HEK293 (cell line): ENCODE results near the gene LANCL2.

Experiments used
- CTCF ChIA-PET: fragments of 350-600 bp; formaldehyde crosslinking; extraction: SDS; loops from one replicate; lab custom pipeline; 2021; ENCODE audit warnings: antibody characterized with exemption; lab: Yijun Ruan, JAX
- POLR2A ChIA-PET: fragments of 300-600 bp; formaldehyde crosslinking; extraction: SDS; loops from one replicate; lab custom pipeline; 2020; ENCODE audit warnings: antibody characterized with exemption, inconsistent platforms; lab: Yijun Ruan, JAX
- H3K27ac ChIP-seq: fragments of 200-500 bp; sonication (Bioruptor generic); 2 replicates; pipeline ENCODE4 v1.5.1; 2014; ENCODE audit warnings: low read depth, low read length, control low read depth, inconsistent platforms; ENCODE audit errors: extremely low read depth
- H3K36me3 ChIP-seq, 2 experiments: fragments of 200-500 bp in 1 of 2; sonication (Bioruptor generic) in 1 of 2; 1 replicate in 1 of 2; 2 replicates in 1 of 2; pipeline ENCODE4 v1.5.1; 2014 to 2017; ENCODE audit warnings: inconsistent platforms in 2 of 2, low read length in 2 of 2; ENCODE audit not compliant: control insufficient read depth in 2 of 2, insufficient read depth in 1 of 2
- H3K4me1 ChIP-seq: fragments of 200-500 bp; sonication (Bioruptor generic); 2 replicates; pipeline ENCODE4 v1.5.1; 2014; ENCODE audit warnings: mild to moderate bottlenecking, low read length, inconsistent platforms; ENCODE audit not compliant: control insufficient read depth, insufficient read depth
- H3K4me3 ChIP-seq: 2 replicates; pipeline ENCODE4 v1.5.1; 2011; ENCODE audit warnings: low read depth, mild to moderate bottlenecking, control low read depth, low read length, moderate library complexity
- H3K9me3 ChIP-seq: fragments of 200-500 bp; sonication (Bioruptor generic); 2 replicates; pipeline ENCODE4 v1.5.1; 2014; ENCODE audit warnings: low read depth, low read length, inconsistent platforms; ENCODE audit not compliant: control insufficient read depth, insufficient read depth
- BCL11B ChIP-seq: fragments of 450-650 bp; formaldehyde crosslinking; IDR thresholded peaks from 2 replicates; pipeline ENCODE4 v1.5.1; 2016; ENCODE audit warnings: low read depth, missing biosample characterization, missing genetic modification characterization
- HOXC10 ChIP-seq: sonication (generic); formaldehyde crosslinking; IDR thresholded peaks from 2 replicates; pipeline ENCODE4 v1.8.1; 2023; ENCODE audit warnings: mild to moderate bottlenecking, missing genetic modification reagents
- OVOL3 ChIP-seq: fragments of 450-650 bp; formaldehyde crosslinking; IDR thresholded peaks from 2 replicates; pipeline ENCODE4 v1.5.1; 2016; ENCODE audit warnings: missing biosample characterization, missing genetic modification characterization
- PRDM1 ChIP-seq: fragments of 450-650 bp; formaldehyde crosslinking; IDR thresholded peaks from 2 replicates; pipeline ENCODE4; 2016; ENCODE audit warnings: missing biosample characterization, missing genetic modification characterization
- SP3 ChIP-seq: fragments of 450-650 bp; formaldehyde crosslinking; IDR thresholded peaks from 2 replicates; pipeline ENCODE4 v1.5.1; 2016; ENCODE audit warnings: missing biosample characterization, missing genetic modification characterization
- ZNF292 ChIP-seq: fragments of 450-650 bp; formaldehyde crosslinking; IDR thresholded peaks from 2 replicates; pipeline ENCODE4 v1.5.1; 2016; ENCODE audit warnings: low read depth, missing biosample characterization, missing genetic modification characterization, borderline replicate concordance
- ZNF37A ChIP-seq: fragments of 450-650 bp; IDR thresholded peaks from 2 replicates; pipeline ENCODE4 v1.5.1; 2018; ENCODE audit warnings: missing biosample characterization, missing genetic modification characterization
- ZNF391 ChIP-seq: fragments of 450-650 bp; formaldehyde crosslinking; IDR thresholded peaks from 2 replicates; pipeline ENCODE4 v1.5.1; 2016; ENCODE audit warnings: low read depth, missing biosample characterization, missing genetic modification characterization, borderline replicate concordance
- ZNF404 ChIP-seq: fragments of 450-650 bp; formaldehyde crosslinking; IDR thresholded peaks from 2 replicates; pipeline ENCODE4 v1.5.1; 2017; ENCODE audit warnings: missing biosample characterization, missing genetic modification characterization
- ZNF600 ChIP-seq: fragments of 450-650 bp; formaldehyde crosslinking; IDR thresholded peaks from 2 replicates; pipeline ENCODE4 v1.5.1; 2016; ENCODE audit warnings: missing biosample characterization, missing genetic modification characterization
- ZNF777 ChIP-seq: fragments of 450-650 bp; formaldehyde crosslinking; IDR thresholded peaks from 2 replicates; pipeline ENCODE4 v1.5.1; 2017; ENCODE audit warnings: missing biosample characterization, missing genetic modification characterization, borderline replicate concordance
- ZNF837 ChIP-seq: fragments of 450-650 bp; formaldehyde crosslinking; IDR thresholded peaks from 2 replicates; pipeline ENCODE4 v1.5.1; 2016; ENCODE audit warnings: missing biosample characterization, missing genetic modification characterization
- TF ChIP-seq, protein P1 (sequence below): fragments of 450-650 bp; IDR thresholded peaks from 2 replicates; pipeline ENCODE4 v1.5.1; 2018; ENCODE audit warnings: missing biosample characterization, mild to moderate bottlenecking, missing genetic modification characterization
- TF ChIP-seq, protein P2 (sequence below): IDR thresholded peaks from 2 replicates; pipeline ENCODE4 v1.6.1; 2011; ENCODE audit warnings: mild to moderate bottlenecking, low read depth, low read length, borderline replicate concordance
- TF ChIP-seq, protein P3 (sequence below): fragments of 450-650 bp; formaldehyde crosslinking; IDR thresholded peaks from 2 replicates; pipeline ENCODE4 v1.5.1; 2016; ENCODE audit warnings: missing biosample characterization, missing genetic modification characterization, borderline replicate concordance

Gene LANCL2

DNA sequence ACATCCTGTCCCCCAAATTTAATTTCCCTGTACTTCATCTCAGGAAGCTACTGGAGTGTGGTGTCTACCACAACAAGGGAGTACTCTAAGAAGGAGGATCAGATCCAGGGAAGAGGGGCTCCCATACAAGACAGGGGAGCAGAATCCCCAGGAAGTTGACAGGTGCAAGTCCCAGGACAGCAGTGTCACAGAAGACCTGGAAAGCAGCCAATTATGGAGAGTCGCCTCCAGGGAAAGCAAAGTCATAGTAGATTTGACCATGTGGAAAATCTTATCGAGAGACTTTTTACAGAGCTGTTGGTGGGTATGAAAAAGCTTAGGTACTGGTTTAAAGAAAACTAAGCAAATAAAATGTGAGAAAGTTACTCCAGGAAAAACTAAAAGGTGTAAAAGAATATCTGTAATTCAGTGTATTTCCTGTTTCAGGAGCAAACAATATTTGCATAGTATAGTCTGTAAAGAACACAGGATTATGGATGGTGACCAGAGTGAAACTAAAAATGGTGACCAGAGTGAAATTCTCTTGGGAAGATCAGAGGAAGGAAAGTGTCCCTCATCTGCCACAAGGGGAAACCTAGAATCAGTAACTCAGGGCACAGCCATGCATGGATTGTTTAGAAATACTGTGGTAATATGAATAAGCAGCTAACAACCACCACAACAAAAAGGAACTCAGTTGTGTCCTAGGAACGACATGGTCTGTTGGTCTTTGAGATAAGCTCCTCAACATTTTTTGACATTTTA, 44.5 kb downstream of the LANCL2 start (continued):
- TF ChIP-seq PRDM1 (tag by site-specific recombination) = no peak

DNA sequence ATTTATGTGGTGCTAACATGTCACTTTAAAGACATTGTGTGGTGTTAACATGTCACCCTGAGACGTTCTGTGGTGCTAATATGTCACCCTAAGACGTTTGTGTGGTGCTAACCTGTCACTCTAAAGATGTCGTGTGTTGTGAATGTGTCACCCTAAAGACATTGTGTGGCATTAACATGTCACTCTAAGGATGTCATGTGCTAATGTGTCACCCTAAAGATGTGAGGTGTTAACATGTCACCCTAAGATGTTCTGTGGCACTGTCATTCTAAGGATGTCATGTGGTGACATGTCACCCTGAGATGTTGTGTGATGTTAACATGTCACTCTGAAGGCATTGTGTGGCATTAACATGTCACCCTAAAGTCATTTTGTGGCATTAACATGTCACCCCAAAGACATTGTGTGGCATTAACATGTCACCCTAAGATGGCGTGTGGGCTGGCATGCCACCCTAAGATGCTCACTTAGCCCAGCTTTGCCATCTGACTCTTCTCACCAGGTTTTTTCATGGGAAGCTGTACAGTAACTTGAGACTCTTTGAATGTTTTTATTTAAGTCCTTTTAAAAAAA, 45.6 kb downstream of the LANCL2 start:
- Histone ChIP-seq H3K4me1 (no peaks in the 10 kb centered on the region), H3K36me3 (no peaks in the 10 kb centered on the region; a peak in 1 of 3 replicates), H3K4me3 (no peak overlapping the region), H3K9me3 (no peaks in the 10 kb centered on the region), H3K27ac (no peak overlapping the region)
- CTCF ChIA-PET = interaction anchor here (1.3 kb wide), 1 partner anchor 11 kb away, joined by 3 read pairs; no protein-coding TSS in a partner anchor
- POLR2A ChIA-PET = no interaction called here
- TF ChIP-seq, protein P1, sequence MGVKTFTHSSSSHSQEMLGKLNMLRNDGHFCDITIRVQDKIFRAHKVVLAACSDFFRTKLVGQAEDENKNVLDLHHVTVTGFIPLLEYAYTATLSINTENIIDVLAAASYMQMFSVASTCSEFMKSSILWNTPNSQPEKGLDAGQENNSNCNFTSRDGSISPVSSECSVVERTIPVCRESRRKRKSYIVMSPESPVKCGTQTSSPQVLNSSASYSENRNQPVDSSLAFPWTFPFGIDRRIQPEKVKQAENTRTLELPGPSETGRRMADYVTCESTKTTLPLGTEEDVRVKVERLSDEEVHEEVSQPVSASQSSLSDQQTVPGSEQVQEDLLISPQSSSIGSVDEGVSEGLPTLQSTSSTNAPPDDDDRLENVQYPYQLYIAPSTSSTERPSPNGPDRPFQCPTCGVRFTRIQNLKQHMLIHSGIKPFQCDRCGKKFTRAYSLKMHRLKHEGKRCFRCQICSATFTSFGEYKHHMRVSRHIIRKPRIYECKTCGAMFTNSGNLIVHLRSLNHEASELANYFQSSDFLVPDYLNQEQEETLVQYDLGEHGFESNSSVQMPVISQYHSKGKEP (tag by site-specific recombination) = no peak
- no peak for TF ChIP-seq ZNF292
- no peak for TF ChIP-seq ZNF404 (tag by site-specific recombination)
- TF ChIP-seq ZNF600 = no peak
- no peak for TF ChIP-seq HOXC10 (CRISPR knock-in tag)

DNA sequence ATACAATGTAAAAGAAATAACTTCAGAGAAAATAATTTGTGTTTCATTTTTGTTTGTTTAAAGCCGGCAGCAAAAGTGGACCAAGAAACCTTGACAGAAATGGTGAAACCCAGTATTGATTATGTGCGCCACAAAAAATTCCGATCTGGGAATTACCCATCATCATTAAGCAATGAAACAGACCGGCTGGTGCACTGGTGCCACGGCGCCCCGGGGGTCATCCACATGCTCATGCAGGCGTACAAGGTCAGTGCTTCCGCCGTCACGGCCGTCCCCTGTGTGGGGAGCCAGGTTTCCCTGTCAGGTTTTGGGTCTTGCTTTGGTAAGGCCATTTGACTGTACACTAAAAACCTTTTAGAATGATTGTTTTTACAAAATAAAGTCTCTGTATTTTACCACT, 46.7 kb downstream of the LANCL2 start:
- Histone ChIP-seq H3K27ac (no peak overlapping the region), H3K9me3 (no peaks in the 10 kb centered on the region), H3K4me3 (no peak overlapping the region), H3K4me1 (no peaks in the 10 kb centered on the region), H3K36me3 (peaks cover 0 to 4% of the 10 kb centered on the region in 2 experiments; a peak in 1 of 3 replicates)
- ChIA-PET CTCF (no interaction called here), POLR2A (no interaction called here)
- TF ChIP-seq SP3 (no peak), ZNF777 (no peak), BCL11B (no peak), OVOL3 (tag by site-specific recombination) (no peak), ZNF837 (tag by site-specific recombination) (no peak), ZNF391 (tag by site-specific recombination) (no peak), ZNF37A (no peak)
- TF ChIP-seq, protein P2, sequence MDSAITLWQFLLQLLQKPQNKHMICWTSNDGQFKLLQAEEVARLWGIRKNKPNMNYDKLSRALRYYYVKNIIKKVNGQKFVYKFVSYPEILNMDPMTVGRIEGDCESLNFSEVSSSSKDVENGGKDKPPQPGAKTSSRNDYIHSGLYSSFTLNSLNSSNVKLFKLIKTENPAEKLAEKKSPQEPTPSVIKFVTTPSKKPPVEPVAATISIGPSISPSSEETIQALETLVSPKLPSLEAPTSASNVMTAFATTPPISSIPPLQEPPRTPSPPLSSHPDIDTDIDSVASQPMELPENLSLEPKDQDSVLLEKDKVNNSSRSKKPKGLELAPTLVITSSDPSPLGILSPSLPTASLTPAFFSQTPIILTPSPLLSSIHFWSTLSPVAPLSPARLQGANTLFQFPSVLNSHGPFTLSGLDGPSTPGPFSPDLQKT = no peak
- TF ChIP-seq, protein P3, sequence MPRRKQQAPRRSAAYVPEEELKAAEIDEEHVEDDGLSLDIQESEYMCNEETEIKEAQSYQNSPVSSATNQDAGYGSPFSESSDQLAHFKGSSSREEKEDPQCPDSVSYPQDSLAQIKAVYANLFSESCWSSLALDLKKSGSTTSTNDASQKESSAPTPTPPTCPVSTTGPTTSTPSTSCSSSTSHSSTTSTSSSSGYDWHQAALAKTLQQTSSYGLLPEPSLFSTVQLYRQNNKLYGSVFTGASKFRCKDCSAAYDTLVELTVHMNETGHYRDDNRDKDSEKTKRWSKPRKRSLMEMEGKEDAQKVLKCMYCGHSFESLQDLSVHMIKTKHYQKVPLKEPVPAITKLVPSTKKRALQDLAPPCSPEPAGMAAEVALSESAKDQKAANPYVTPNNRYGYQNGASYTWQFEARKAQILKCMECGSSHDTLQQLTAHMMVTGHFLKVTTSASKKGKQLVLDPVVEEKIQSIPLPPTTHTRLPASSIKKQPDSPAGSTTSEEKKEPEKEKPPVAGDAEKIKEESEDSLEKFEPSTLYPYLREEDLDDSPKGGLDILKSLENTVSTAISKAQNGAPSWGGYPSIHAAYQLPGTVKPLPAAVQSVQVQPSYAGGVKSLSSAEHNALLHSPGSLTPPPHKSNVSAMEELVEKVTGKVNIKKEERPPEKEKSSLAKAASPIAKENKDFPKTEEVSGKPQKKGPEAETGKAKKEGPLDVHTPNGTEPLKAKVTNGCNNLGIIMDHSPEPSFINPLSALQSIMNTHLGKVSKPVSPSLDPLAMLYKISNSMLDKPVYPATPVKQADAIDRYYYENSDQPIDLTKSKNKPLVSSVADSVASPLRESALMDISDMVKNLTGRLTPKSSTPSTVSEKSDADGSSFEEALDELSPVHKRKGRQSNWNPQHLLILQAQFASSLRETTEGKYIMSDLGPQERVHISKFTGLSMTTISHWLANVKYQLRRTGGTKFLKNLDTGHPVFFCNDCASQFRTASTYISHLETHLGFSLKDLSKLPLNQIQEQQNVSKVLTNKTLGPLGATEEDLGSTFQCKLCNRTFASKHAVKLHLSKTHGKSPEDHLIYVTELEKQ (tag by site-specific recombination) = no peak
